Tibial artery (tissue), 4 donors: Measurements from ENCODE around the gene RNF157.

Source experiments
- DNase-seq, 2 donors: peaks; one replicate each; pipeline ENCODE4 v3.0.0-alpha.2; 2019
- H3K27ac ChIP-seq, 2 donors: fragments of 200-600 bp; sonication (generic) in 1 of 2; 1 replicate in 1 of 2; 2 replicates in 1 of 2; pipeline ENCODE4 v1.5.1; 2018 to 2019; ENCODE audit warnings: mild to moderate bottlenecking in 1 of 2
- H3K27me3 ChIP-seq, 2 donors: fragments of 200-600 bp; sonication (generic) in 1 of 2; one replicate each; pipeline versions ENCODE4 v1.5.1 to v1.6.0; 2016 to 2019
- H3K36me3 ChIP-seq, 3 donors: fragments of 200-600 bp; sonication (generic) in 2 of 3; one replicate each; pipeline ENCODE4 v1.5.1; 2016 to 2019; ENCODE audit warnings: mild to moderate bottlenecking in 2 of 3
- H3K4me1 ChIP-seq, 4 donors: fragments of 200-600 bp; sonication (generic) in 2 of 4; 1 replicate in 3 of 4; 2 replicates in 1 of 4; pipeline ENCODE4 v1.5.1; 2016 to 2019
- H3K4me3 ChIP-seq, 2 donors: fragments of 200-600 bp; sonication (generic) in 1 of 2; 1 replicate in 1 of 2; 2 replicates in 1 of 2; pipeline ENCODE4 v1.5.1; 2018 to 2019; ENCODE audit warnings: mild to moderate bottlenecking in 2 of 2
- H3K9me3 ChIP-seq, 3 donors: fragments of 200-600 bp; sonication (generic) in 1 of 3; one replicate each; pipeline ENCODE4 v1.5.1; 2016 to 2019
- CTCF ChIP-seq, 2 experiments: fragments of 200-600 bp in 1 of 2; fragments of 450-650 bp in 1 of 2; IDR thresholded peaks; one replicate each; pipeline ENCODE4 v1.5.1; 2017 to 2019; ENCODE audit warnings: antibody characterized with exemption in 2 of 2, mild to moderate bottlenecking in 1 of 2, moderate library complexity in 1 of 2
- intact Hi-C: fragments of 100-400 bp; cut with DNase I; formaldehyde crosslinking; loops from one replicate; pipeline ENCODE4 v1.15.0; 2023; ENCODE audit warnings: low total_unique reads

RNF157 gene

GRCh38 chr17:76264755-76265623 is 24.7 kb upstream of the RNF157 start, which contains the start of gene UBALD2:
Gene UBALD2, plus strand, starts transcription at chr17:76265348. Its CDS starts 158 bp downstream, at chr17:76265506.
- DNase-seq = peak; percentile 100
- H3K36me3 ChIP-seq = peaks cover 0 to 19% (median 14%) of the 10 kb centered on the region in 3 donors
- TF ChIP-seq CTCF (IDR thresholded peaks at IDR 0.05) = peak in 1 of 2 experiments; percentile 55
- H3K9me3 ChIP-seq = no peaks in the 10 kb centered on the region
- H3K27ac ChIP-seq = peak within 1 kb of the TSS; percentile 77 to 85
- no peaks in the 10 kb centered on the region for H3K27me3 ChIP-seq
- intact Hi-C loops = no loop called here
- H3K4me3 ChIP-seq = peak within 1 kb of the TSS; percentile 62 to 91
- peaks cover 0 to 47% (median 35%) of the 10 kb centered on the region in 4 donors for H3K4me1 ChIP-seq

- Histone ChIP-seq H3K27me3 (no peaks in the 10 kb centered on the region), H3K4me3 (peak overlapping the region in 1 of 2 donors; percentile 21), H3K27ac (peak overlapping the region; percentile 60 to 66), H3K36me3 (peaks cover 0 to 14% (median 11%) of the 10 kb centered on the region in 3 donors), H3K4me1 (peaks cover 0 to 43% (median 33%) of the 10 kb centered on the region in 4 donors), H3K9me3 (no peaks in the 10 kb centered on the region)
- DNase-seq = no peak
- intact Hi-C loops = no loop called here
- TF ChIP-seq CTCF (IDR thresholded peaks at IDR 0.05) = no peak
Measured at GRCh38 chr17:76264425-76264754, 24.1 kb upstream of the RNF157 start.

GRCh38 chr17:76263896-76264295 is 23.6 kb upstream of the RNF157 start:
- Histone ChIP-seq H3K36me3 (peaks cover 0 to 9% (median 7%) of the 10 kb centered on the region in 3 donors), H3K27ac (peak overlapping the region; percentile 60 to 66), H3K4me3 (no peak overlapping the region), H3K4me1 (peaks cover 0 to 38% (median 28%) of the 10 kb centered on the region in 4 donors), H3K27me3 (no peaks in the 10 kb centered on the region), H3K9me3 (no peaks in the 10 kb centered on the region)
- no peak for DNase-seq
- intact Hi-C loops = no loop called here
- no peak for TF ChIP-seq CTCF (IDR thresholded peaks at IDR 0.05)

- no peak for TF ChIP-seq CTCF (IDR thresholded peaks at IDR 0.05)
- no peak overlapping the region for H3K4me3 ChIP-seq
- peaks cover 0 to 2% (median 0%) of the 10 kb centered on the region in 3 donors for H3K36me3 ChIP-seq
- H3K27ac ChIP-seq = no peak overlapping the region
- H3K27me3 ChIP-seq = no peaks in the 10 kb centered on the region
- no peak for DNase-seq
- intact Hi-C loops = no loop called here
- peaks cover 0 to 28% (median 19%) of the 10 kb centered on the region in 4 donors for H3K4me1 ChIP-seq
- H3K9me3 ChIP-seq = no peaks in the 10 kb centered on the region
Measured at GRCh38 chr17:76262732-76263344, 22.5 kb upstream of the RNF157 start.

- Histone ChIP-seq H3K27ac (no peak overlapping the region), H3K27me3 (no peaks in the 10 kb centered on the region), H3K36me3 (no peaks in the 10 kb centered on the region), H3K4me1 (peaks cover 0 to 16% (median 10%) of the 10 kb centered on the region in 4 donors), H3K9me3 (no peaks in the 10 kb centered on the region), H3K4me3 (no peak overlapping the region)
- intact Hi-C loops = no loop called here
- DNase-seq = no peak
- no peak for TF ChIP-seq CTCF (IDR thresholded peaks at IDR 0.05)
Measured at GRCh38 chr17:76261421-76262215, 21.3 kb upstream of the RNF157 start.
